Type B pancreatic cell (in vitro differentiated cells): ENCODE measurements around the gene ATP6V1F. TPM values are rescaled to one million over a fixed set of nuclear protein-coding genes. Genes with fewer than 3 reads are reported as not detected.

Experiments used
- DNase-seq: peaks from one replicate; pipeline ENCODE4 v3.0.0; 2021; ENCODE audit warnings: mixed read lengths; ENCODE audit not compliant: unreplicated experiment; ENCODE audit errors: extremely low spot score
- H3K27ac Mint-ChIP-seq: 2 replicates; pipeline ENCODE4 v1.8.0; 2021; ENCODE audit warnings: mild to moderate bottlenecking, mixed read lengths
- H3K27me3 Mint-ChIP-seq: 2 replicates; pipeline ENCODE4 v1.8.0; 2021; ENCODE audit warnings: mixed read lengths
- H3K36me3 Mint-ChIP-seq: 2 replicates; pipeline ENCODE4 v1.8.0; 2021; ENCODE audit warnings: mixed read lengths
- H3K4me1 Mint-ChIP-seq: one replicate; pipeline ENCODE4 v1.8.0; 2021; ENCODE audit warnings: mixed read lengths; ENCODE audit not compliant: unreplicated experiment
- H3K4me3 Mint-ChIP-seq: 2 replicates; pipeline ENCODE4 v1.8.0; 2021; ENCODE audit warnings: mild to moderate bottlenecking, mixed read lengths
- H3K9me3 Mint-ChIP-seq: 2 replicates; pipeline ENCODE4 v1.8.0; 2021; ENCODE audit warnings: mixed read lengths
- CTCF ChIP-seq: fragments of 200-600 bp; sonication (generic); conservative IDR thresholded peaks from 2 replicates; pipeline ENCODE4 v1.5.0; 2021; ENCODE audit warnings: antibody characterized with exemption, mild to moderate bottlenecking
- total RNA-seq: library from RNA; stranded (reverse); gene quantifications from 2 replicates; pipeline ENCODE4 v1.2.1, GENCODE V29; 2021; ENCODE audit warnings: low replicate concordance

ATP6V1F gene
- total RNA-seq, 1 donor from 2014 or later: 144 TPM

- H3K27ac Mint-ChIP-seq: no peak overlapping the region
- no peak for DNase-seq
- peaks cover 27% of the 10 kb centered on the region for H3K27me3 Mint-ChIP-seq
- H3K9me3 Mint-ChIP-seq: no peaks in the 10 kb centered on the region
- peaks cover 17% of the 10 kb centered on the region for H3K36me3 Mint-ChIP-seq
- no peak for TF ChIP-seq CTCF
- H3K4me3 Mint-ChIP-seq: peak overlapping the region; percentile 59
- H3K4me1 Mint-ChIP-seq: peaks cover 45% of the 10 kb centered on the region
Measured at GRCh38 chr7:128865996-128866877, 3.6 kb downstream of the ATP6V1F start.

- Mint-ChIP-seq H3K4me3 (peak overlapping the region; percentile 40), H3K27me3 (peaks cover 35% of the 10 kb centered on the region), H3K27ac (peak overlapping the region; percentile 4), H3K9me3 (no peaks in the 10 kb centered on the region), H3K4me1 (peaks cover 43% of the 10 kb centered on the region), H3K36me3 (peaks cover 17% of the 10 kb centered on the region)
- no peak for DNase-seq
- no peak for TF ChIP-seq CTCF
Measured at GRCh38 chr7:128867241-128867640, 4.6 kb downstream of the ATP6V1F start.

GRCh38 chr7:128867842-128868623 lies 5.4 kb downstream of the ATP6V1F start:
- H3K36me3 Mint-ChIP-seq: peaks cover 17% of the 10 kb centered on the region
- peak overlapping the region; percentile 65 for H3K4me3 Mint-ChIP-seq
- TF ChIP-seq CTCF: no peak
- peaks cover 40% of the 10 kb centered on the region for H3K4me1 Mint-ChIP-seq
- H3K27ac Mint-ChIP-seq: peak overlapping the region; percentile 17
- H3K9me3 Mint-ChIP-seq: no peaks in the 10 kb centered on the region
- peaks cover 36% of the 10 kb centered on the region for H3K27me3 Mint-ChIP-seq
- DNase-seq: no peak

- no peak for TF ChIP-seq CTCF
- peaks cover 38% of the 10 kb centered on the region for H3K4me1 Mint-ChIP-seq
- H3K9me3 Mint-ChIP-seq: no peaks in the 10 kb centered on the region
- H3K27ac Mint-ChIP-seq: no peak overlapping the region
- peaks cover 17% of the 10 kb centered on the region for H3K36me3 Mint-ChIP-seq
- peak overlapping the region; percentile 65 for H3K4me3 Mint-ChIP-seq
- DNase-seq: no peak
- H3K27me3 Mint-ChIP-seq: peaks cover 36% of the 10 kb centered on the region
Measured at GRCh38 chr7:128868624-128869137, 6.0 kb downstream of the ATP6V1F start.

GRCh38 chr7:128869138-128869943 lies 6.7 kb downstream of the ATP6V1F start:
- Mint-ChIP-seq H3K27ac (no peak overlapping the region), H3K4me1 (peaks cover 34% of the 10 kb centered on the region), H3K27me3 (peaks cover 36% of the 10 kb centered on the region), H3K4me3 (peak overlapping the region; percentile 65), H3K9me3 (no peaks in the 10 kb centered on the region), H3K36me3 (peaks cover 17% of the 10 kb centered on the region)
- DNase-seq: no peak
- no peak for TF ChIP-seq CTCF
